KBM-7 (cell line): Measurements from ENCODE around the gene PPP2R1A.

Experiments
- DNase-seq: peaks from one replicate; pipeline ENCODE4 v3.0.0-alpha.2; 2015
- in situ Hi-C: fragments of 300-500 bp; cut with MboI; formaldehyde crosslinking; loops from 2 replicates; pipeline ENCODE4 v1.14.3; 2020; ENCODE audit warnings: low sequenced_read_pairs, low pct_unique_long_range_greater_than_20kb, mixed read lengths

Gene PPP2R1A

DNA sequence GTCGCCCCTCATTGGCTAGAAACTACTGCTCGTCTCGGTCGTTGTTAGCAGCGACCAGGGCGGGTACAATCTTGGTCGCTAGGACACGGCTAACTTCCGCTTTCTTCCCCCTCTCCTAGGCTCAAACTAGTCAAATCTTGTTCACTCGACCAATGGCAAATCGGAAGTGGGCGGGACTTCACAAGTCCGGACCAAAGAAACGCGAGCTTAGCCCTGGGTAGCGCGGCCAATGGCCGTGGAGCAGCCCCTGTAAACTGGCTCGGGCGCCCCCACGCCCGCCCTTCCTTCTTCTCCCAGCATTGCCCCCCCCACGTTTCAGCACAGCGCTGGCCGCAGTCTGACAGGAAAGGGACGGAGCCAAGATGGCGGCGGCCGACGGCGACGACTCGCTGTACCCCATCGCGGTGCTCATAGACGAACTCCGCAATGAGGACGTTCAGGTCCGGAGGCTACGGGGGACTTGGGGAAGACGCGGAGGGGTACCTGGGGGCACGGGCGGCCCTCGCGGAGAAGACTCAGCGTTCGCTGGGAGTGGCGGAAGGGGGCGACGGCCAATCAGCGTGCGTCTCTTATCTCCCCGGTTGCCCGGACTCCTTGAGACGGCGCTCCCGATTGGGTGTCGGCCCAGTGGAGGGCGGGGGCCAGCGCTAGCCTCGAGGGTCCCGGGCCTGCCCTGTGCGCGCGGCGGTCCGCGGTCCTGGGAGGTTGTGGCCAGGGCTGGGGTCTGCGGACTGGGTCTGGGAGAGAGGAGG, at the start of gene PPP2R1A:
TSS of gene PPP2R1A (plus strand) at position 318 of the 752 bp plus-strand sequence. CDS start at position 363, 45 bp downstream.
- DNase-seq, result peak; percentile 100
- in situ Hi-C loops, result no loop called here

DNA sequence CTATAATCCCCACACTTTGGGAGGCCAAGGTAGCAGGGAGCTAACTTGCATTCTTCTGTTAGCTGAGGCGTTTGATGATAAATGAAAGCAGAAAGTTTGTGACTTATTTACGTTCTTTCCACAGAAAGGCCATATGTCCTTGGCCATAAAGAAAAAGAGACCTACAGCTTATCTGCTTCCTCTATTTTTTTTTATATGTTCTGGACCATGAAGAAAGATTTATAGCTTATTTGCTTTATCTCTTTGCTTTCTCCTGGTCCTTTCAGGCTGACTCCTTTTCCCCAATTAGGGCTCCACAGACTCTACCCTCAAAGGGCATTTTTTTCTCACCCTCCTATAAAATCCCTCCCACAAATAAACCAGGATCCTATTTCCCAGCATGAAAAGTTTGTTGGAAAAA, 48.6 kb upstream of the PPP2R1A start:
- no peak for DNase-seq
- in situ Hi-C loops, result no loop called here

DNA sequence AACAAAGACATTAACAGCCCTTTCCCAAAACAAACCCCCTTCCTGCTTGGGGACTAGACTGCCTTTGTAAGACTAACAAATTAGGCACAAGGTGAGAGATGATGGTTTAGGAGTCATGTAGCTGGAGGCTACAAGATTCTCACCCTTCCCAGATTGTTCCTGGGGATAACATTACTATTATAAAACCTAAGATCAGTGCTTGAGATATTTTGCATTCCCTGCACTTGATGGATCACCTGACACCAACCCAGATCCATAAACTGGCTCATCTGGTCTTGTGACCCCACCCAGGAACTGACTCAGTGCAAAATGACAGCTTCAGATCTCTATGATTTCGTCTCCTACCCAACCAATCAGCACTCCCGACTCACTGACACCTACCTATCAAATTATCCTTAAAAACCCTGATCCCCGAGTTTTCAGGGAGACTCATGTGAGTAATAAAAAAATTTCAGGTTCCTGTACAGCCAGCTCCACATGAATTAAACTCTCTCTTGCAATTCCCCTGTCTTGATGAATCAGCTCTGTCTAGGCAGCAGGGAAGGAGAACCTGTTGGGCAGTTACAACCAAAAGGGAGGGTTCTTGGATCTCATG, 47.8 kb upstream of the PPP2R1A start:
- in situ Hi-C loops, result no loop called here
- no peak for DNase-seq

DNA sequence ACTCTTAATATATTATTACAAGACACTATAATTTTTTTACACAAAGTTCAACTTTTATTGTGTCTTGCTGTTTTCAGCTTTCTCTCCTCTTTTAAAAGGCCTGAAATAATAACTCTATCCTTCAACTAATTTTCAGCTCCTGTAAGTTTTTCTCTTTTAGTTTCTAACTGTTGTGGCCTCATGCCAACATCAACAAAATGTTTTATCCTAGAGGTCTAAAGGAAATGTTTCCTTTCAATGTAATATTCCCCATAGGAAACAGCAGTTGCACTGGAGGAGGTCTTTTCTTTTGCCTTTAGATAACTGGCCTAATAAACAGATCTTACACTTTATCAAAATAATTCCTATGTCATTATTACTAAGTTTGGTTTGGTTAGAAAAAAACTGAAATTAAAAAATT, 41.6 kb upstream of the PPP2R1A start:
- in situ Hi-C loops, result no loop called here
- no peak for DNase-seq

DNA sequence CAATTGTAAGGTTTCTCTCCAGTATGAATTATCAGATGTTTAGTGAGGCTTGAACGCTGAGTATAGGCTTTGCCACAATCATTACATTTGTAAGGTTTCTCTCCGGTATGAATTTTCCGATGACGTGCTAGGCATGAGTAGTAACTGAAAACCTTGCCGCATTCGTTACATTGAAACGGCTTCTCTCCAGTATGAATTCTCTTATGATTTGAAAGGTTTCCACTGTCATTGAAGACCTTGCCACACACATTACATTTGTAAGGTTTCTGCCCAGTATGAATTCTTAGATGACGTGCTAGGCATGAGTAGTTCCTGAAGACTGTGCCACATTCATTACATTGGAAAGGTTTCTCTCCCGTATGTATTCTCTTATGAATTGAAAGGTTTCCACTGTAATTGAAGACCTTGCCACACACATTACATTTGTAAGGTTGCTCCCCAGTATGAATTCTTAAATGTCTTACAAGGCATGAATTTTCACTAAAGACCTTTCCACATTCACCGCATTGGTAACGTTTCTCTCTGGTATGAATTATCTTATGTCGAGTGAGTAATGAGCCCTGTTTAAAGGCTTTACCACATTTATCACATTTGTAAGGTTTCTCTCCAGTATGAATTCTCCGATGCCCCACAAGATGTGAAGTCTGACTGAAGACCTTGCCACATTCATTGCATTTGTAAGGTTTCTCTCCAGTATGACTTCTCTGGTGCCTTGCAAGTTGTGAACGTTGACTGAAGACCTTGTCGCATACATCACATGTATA, 34.1 kb upstream of the PPP2R1A start:
- in situ Hi-C loops, result no loop called here
- DNase-seq, result no peak

DNA sequence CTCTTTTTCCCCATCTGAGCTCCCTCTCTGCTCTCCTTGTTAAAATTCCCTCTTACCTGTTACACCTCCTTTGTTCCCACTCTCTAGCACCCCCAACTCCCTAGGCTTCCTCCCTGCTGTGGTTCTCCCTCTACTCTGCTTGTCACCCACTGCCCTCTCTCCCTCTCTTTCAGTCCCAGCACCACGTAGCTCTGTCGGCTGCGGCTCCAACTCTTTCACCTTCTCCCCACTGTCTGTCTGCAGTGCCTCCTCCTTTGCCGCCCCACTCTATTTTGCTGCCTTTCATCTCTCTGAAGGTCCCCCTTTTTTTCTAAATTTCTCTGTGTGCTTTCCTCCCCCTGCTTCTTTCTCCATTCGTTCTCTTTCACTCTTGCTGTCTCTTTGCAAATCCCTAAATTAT, 19.5 kb upstream of the PPP2R1A start:
- no peak for DNase-seq
- in situ Hi-C loops, result no loop called here

DNA sequence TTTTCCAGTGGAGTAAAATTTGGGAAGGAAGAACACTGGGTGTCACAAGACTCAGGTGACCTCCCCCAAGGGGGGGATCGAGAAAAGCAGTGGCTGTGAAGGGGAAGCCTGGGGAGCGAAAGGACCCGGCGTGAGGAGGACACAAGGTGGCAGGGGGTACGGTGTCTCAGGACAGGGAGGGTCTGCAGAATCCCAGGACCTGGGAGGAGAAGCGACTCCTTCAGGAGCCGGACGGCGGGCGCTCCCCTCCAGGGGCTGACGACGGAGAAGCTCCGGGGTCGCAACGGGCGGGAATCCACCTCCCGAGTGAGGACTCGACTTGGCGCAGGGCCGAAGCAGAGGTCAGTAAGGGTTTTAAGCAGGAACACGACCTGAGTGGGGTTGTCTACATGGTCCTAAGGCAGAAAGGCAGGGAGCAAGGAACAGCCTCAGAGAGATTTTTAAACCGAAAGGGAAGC, 19.0 kb upstream of the PPP2R1A start:
- no peak for DNase-seq
- in situ Hi-C loops, result no loop called here

- in situ Hi-C loops, result no loop called here
- peak; percentile 67 for DNase-seq
Observed at GRCh38 chr19:52171321-52172169, 18.3 kb upstream of the PPP2R1A start, which contains the start of gene ZNF836. TSS of gene ZNF836 (minus strand) at chr19:52171621. CDS start at chr19:52168072, 3,549 bp downstream.

DNA sequence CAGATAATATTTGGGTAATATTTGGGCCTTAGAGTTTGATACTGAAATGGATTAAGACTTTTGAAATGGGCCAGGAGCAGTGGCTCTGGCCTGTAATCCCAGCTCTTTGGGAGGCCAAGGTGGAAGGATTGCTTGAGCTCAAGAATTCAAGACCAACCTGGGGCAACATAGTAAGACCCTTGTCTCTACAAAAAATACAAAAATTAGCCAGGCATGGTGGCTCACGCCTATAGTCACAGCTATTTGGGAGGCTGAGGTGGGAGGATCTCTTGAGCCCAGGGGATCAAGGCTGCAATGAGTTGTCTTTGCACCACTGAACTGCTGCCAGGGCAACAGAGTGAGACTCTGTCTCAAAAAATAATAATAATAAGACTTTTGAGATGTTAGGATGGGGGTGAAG, 17.5 kb upstream of the PPP2R1A start:
- in situ Hi-C loops, result no loop called here
- no peak for DNase-seq

- no peak for DNase-seq
- in situ Hi-C loops, result no loop called here
Observed at GRCh38 chr19:52176574-52176973, 13.3 kb upstream of the PPP2R1A start.

GRCh38 chr19:52187407-52187806, 2.4 kb upstream of the PPP2R1A start:
- no peak for DNase-seq
- in situ Hi-C loops, result no loop called here

DNA sequence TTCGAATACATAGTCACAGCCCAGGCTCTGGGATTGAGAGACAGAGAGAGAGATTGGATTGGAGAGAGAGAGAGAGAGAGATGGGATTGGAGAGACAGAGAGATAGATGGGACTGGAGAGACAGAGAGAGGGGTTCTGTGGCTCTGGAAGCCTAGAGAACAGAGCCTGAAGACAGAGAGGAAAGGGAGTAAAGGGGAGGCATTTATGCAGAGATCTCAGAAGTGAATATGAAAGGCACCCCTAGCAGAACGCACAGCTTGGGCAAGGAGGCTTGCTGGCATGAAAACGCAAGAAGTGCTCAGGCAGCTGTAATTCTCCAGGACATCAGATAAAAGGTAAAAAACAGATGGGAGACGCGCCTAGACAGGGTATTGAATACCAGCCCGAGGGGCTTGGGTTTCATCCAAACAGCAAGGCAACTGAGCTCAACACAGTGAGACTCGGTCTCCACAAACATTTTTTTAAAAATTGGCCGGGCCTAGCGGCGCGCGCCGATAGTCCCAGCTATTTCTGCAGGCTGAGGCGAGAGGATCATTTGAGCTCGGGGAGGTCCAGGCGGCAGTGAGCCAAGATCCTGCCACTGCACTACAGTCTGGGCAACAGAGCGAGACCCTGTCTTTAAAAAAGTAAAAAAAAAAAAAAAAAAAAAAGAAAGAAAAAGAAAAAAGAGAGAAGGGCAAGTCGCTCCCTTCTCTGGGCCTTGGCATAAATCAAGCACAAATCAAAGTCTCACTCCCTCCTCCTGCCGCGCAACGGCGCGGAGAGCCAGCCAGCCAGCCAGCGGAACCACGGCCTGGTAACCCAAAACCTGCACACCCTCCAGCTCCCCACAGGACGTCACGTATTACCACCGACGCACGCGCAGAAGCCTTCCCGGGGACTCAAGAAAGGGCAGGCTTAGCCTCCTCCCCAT, 774 bp upstream of the PPP2R1A start:
- no peak for DNase-seq
- in situ Hi-C loops, result no loop called here

DNA sequence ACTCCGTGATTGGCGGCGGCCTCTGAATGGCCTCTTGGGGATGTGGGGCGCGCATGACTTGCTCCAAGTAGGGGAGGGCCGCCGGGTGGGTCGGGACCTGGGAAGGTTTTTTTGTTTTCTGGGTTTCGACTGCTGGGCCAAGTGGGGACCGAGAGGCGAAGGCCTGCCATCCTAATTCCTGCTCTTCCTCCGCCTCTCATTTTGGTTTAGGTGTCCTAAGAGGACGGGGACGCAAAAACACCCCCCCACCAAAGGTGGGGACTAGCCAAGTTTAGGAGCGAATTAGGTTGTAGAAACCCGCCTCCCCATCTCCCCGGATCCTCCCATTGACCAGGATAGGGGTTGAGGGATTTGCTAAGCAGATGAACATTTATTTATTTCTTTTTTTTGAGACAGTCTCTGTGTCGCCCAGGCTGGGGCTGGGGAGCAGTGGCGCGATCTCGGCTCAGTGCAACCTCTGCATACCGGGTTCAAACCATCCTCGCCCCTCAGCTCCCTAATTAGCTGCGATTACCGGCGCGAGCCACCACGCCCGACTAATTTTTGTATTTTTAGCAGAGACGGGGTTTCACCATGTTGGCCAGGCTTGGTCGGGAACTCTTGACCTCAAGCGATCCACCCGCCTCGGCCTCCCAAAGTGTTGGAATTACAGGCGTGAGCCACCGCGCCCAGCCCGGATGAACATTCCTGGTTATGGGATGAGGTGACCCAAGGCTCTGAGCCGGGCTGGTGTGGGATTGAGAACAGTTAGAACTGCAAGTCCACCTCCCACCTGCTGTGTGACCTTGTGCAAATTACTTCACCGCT, 838 bp downstream of the PPP2R1A start:
- in situ Hi-C loops, result no loop called here
- DNase-seq, result no peak

DNA sequence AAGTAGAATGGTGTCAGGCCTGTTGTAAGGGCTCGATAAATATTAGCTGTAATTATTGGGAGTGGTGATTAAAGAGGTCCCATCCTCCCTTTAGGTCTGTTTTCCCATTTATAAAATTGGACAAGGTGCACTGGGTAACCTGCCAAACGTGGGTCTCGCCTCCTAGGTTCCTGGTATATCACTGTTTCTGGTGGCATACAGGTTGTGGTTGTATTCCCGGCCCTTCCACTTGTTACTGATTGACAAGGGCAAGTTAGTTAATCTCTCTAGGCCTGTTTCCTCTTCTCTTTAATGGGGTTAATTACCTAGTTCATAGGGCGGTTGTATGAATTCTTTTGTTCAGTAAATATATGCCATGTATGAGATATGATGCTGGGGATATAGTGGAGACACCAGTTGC, 1.5 kb downstream of the PPP2R1A start:
- DNase-seq, result no peak
- in situ Hi-C loops, result no loop called here

DNA sequence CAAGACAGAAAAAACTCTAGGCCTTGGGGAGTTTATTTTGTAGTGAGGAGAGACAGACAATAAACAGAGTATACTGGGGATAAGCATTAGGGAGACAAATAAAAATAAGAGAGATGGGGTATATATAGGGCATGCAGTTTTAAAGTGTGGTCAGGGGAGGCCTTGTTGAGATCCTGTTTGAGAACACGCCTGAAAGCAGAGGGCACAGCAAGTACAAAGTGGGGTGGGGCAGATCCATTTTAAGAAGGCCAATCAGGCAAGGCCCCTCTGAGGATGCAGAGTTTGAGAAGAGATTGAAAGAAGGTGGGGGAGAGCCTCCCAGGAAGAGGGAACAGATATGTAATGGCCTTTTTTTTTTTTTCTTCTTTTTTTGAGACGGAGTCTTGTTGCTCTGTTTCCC, 2.1 kb downstream of the PPP2R1A start:
- in situ Hi-C loops, result no loop called here
- no peak for DNase-seq

- in situ Hi-C loops, result no loop called here
- no peak for DNase-seq
Observed at GRCh38 chr19:52196256-52196967, 6.6 kb downstream of the PPP2R1A start.

- no peak for DNase-seq
Observed at GRCh38 chr19:52197964-52198363, 8.1 kb downstream of the PPP2R1A start.

More at GRCh38 chr19:52197964-52198363, 8.1 kb downstream of the PPP2R1A start:
- in situ Hi-C loops, result no loop called here
